Measurements from ENCODE around the gene MPEG1. TPM values are rescaled to one million over a fixed set of nuclear protein-coding genes. Genes with fewer than 3 reads are reported as not detected.

The MPEG1 gene, protein sequence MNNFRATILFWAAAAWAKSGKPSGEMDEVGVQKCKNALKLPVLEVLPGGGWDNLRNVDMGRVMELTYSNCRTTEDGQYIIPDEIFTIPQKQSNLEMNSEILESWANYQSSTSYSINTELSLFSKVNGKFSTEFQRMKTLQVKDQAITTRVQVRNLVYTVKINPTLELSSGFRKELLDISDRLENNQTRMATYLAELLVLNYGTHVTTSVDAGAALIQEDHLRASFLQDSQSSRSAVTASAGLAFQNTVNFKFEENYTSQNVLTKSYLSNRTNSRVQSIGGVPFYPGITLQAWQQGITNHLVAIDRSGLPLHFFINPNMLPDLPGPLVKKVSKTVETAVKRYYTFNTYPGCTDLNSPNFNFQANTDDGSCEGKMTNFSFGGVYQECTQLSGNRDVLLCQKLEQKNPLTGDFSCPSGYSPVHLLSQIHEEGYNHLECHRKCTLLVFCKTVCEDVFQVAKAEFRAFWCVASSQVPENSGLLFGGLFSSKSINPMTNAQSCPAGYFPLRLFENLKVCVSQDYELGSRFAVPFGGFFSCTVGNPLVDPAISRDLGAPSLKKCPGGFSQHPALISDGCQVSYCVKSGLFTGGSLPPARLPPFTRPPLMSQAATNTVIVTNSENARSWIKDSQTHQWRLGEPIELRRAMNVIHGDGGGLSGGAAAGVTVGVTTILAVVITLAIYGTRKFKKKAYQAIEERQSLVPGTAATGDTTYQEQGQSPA
- polyA plus RNA-seq (2013, experiment 1 of 2): not detected
- not detected for polyA plus RNA-seq (2013, experiment 2 of 2)

DNA sequence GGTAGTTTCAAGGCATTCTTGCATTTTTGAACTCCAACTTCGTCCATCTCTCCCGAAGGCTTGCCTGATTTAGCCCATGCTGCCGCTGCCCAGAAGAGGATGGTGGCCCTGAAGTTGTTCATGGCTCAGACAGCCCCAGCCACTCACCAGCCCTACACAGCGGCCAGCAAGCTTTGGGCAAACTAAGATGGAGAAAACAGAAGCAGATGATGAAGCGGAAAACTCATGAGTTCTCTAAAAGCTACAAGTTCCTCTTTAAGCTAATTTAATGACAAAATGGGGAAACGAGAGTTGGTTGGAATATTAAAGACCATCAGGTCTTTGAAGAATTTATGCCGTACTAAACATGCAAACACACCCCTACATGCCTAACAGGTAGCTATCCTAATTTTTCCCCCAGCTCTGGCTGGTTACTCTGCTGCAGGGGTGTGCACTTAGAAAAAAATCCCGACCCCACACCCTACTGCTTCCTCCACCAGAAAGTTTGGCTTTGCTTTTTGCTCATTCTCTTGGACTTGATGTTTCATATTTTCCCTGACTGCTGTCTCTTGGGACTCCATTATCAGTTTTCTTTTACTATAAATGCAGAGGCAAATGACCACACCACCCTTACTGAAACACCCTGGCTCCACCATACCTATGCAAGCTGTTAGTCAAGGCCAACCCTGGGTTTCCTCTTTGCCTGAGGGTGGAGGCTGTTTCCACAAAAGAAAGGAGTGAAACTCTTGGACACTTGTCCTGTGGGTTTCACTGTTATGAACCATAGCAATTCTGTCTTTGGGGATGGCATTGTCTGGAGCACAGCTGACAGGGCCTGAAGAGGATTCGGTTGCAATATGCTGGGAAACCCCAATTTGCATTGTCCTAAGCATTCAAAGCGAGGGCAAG lies at the start of gene MPEG1:
MPEG1 (minus strand) TSS at position 184 of the 888 bp plus-strand sequence; CDS start at position 122, 62 bp downstream.
- no peaks in the 10 kb centered on the region for H3K36me3 ChIP-seq (ENCODE audit: control insufficient read depth, insufficient read depth, low read length)
- no peak within 1 kb of the TSS for H2AK5ac ChIP-seq (ENCODE audit: low read length)
- no peak within 1 kb of the TSS for H4K5ac ChIP-seq (ENCODE audit: low read length)
- H4K8ac ChIP-seq (ENCODE audit: low read depth, low read length): no peak within 1 kb of the TSS
- no peak within 1 kb of the TSS for H3K4me3 ChIP-seq (ENCODE audit: low read length)
- H3K18ac ChIP-seq (ENCODE audit: low read length): no peak within 1 kb of the TSS
- no CpG with 5 or more reads among the region's 10 CpGs for WGBS (ENCODE audit: extremely low coverage, insufficient coverage, low lambda C conversion rate)
- no peak within 1 kb of the TSS for H3K9ac ChIP-seq (ENCODE audit: low read length)
- no peak within 1 kb of the TSS for H2BK5ac ChIP-seq (ENCODE audit: low read length)
- no peaks in the 10 kb centered on the region for H3K4me1 ChIP-seq (ENCODE audit: control insufficient read depth, low read depth, low read length)
- DNase-seq: no peak
- no peak within 1 kb of the TSS for H2BK15ac ChIP-seq (replicated peaks; ENCODE audit: low read depth)
- no peak within 1 kb of the TSS for H3K4me2 ChIP-seq (ENCODE audit: low read length)
- no peaks in the 10 kb centered on the region for H3K79me2 ChIP-seq (ENCODE audit: control insufficient read depth, insufficient read depth, low read length)
- H3K23ac ChIP-seq (ENCODE audit: low read length): no peak within 1 kb of the TSS
- no peaks in the 10 kb centered on the region for H3K79me1 ChIP-seq (ENCODE audit: low read length)
- no peak within 1 kb of the TSS for H3K4ac ChIP-seq (ENCODE audit: low read depth, low read length)
- H2BK120ac ChIP-seq (ENCODE audit: low read depth, low read length): no peak within 1 kb of the TSS
- H3K27ac ChIP-seq (ENCODE audit: low read depth, low read length): no peak within 1 kb of the TSS
- no peak within 1 kb of the TSS for H3K56ac ChIP-seq (ENCODE audit: low read length)
- no peaks in the 10 kb centered on the region for H3K27me3 ChIP-seq (ENCODE audit: insufficient read depth, low read length, poor library complexity)

DNA sequence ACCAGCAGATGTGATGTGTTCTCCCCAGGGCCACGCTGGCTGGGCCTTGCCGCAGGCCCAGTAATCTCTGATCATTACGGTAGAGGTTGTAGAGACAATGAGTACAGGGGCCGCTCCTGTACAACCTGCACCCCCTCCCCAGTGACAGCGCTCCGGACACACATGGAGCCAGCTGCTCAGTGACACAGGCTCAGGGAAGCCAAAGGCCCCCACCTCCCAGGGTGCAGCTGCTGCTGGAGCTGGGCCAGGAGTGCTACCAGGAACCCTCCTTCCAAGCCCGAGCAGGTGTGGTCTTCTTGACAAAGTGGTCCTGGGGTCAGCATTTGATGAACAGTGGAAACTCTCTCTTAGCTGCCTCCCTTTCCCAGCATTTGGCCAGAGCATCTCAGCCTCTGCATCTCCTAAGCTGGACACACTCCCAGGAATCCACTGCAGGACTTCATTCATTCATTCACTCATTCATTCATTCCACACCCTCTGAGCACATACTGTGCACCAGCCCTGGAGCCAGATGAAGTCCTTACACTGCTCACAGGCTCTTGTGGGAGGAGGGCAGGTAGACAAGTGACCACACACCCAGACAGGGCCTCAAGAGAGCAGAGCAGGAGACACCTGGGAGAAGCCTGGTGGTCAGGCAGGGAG lies 49.6 kb upstream of the MPEG1 start:
- no peak overlapping the region for H3K27ac ChIP-seq (ENCODE audit: low read depth, low read length)
- H4K8ac ChIP-seq (ENCODE audit: low read depth, low read length): no peak overlapping the region
- H2BK15ac ChIP-seq (replicated peaks; ENCODE audit: low read depth): no peak overlapping the region
- no peak overlapping the region for H2BK5ac ChIP-seq (ENCODE audit: low read length)
- H2BK120ac ChIP-seq (ENCODE audit: low read depth, low read length): no peak overlapping the region
- H3K9ac ChIP-seq (ENCODE audit: low read length): no peak overlapping the region
- H4K5ac ChIP-seq (ENCODE audit: low read length): no peak overlapping the region
- H3K79me2 ChIP-seq (ENCODE audit: control insufficient read depth, insufficient read depth, low read length): no peaks in the 10 kb centered on the region
- no peak overlapping the region for H3K4me2 ChIP-seq (ENCODE audit: low read length)
- no peaks in the 10 kb centered on the region for H3K79me1 ChIP-seq (ENCODE audit: low read length)
- no peak overlapping the region for H3K18ac ChIP-seq (ENCODE audit: low read length)
- H3K4ac ChIP-seq (ENCODE audit: low read depth, low read length): no peak overlapping the region
- no peaks in the 10 kb centered on the region for H3K4me1 ChIP-seq (ENCODE audit: control insufficient read depth, low read depth, low read length)
- no peaks in the 10 kb centered on the region for H3K36me3 ChIP-seq (ENCODE audit: control insufficient read depth, insufficient read depth, low read length)
- no peak overlapping the region for H2AK5ac ChIP-seq (ENCODE audit: low read length)
- H3K27me3 ChIP-seq (ENCODE audit: insufficient read depth, low read length, poor library complexity): no peaks in the 10 kb centered on the region
- H3K23ac ChIP-seq (ENCODE audit: low read length): no peak overlapping the region
- WGBS (ENCODE audit: extremely low coverage, insufficient coverage, low lambda C conversion rate): no CpG with 5 or more reads among the region's 7 CpGs
- DNase-seq: no peak
- H3K4me3 ChIP-seq (ENCODE audit: low read length): no peak overlapping the region
- H3K56ac ChIP-seq (ENCODE audit: low read length): no peak overlapping the region

DNA sequence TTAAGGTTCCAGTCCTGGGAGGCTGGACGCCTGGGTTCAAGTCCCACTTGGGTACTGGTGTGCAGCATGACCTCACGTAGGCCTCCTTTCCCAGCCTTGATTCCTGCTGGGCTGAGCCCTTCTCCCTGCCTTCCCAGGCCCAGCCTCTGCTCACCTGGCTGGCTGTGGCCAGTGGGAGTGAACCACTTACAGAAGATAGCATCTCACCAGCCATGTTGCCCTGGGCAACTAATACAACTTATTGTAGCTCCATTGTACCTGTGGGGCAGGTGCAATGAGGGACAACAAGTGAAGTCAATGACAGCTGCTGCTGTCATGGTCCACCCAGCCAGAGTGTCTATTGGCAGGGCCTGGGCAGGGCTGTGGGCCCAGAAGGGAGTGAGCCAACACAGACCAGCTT lies 48.4 kb upstream of the MPEG1 start:
- no peak overlapping the region for H3K18ac ChIP-seq (ENCODE audit: low read length)
- no peak overlapping the region for H3K56ac ChIP-seq (ENCODE audit: low read length)
- H3K4me3 ChIP-seq (ENCODE audit: low read length): no peak overlapping the region
- no peak overlapping the region for H2AK5ac ChIP-seq (ENCODE audit: low read length)
- H2BK5ac ChIP-seq (ENCODE audit: low read length): no peak overlapping the region
- no peaks in the 10 kb centered on the region for H3K79me1 ChIP-seq (ENCODE audit: low read length)
- peak; percentile 8 for DNase-seq
- H3K27me3 ChIP-seq (ENCODE audit: insufficient read depth, low read length, poor library complexity): no peaks in the 10 kb centered on the region
- no peak overlapping the region for H2BK15ac ChIP-seq (replicated peaks; ENCODE audit: low read depth)
- no peaks in the 10 kb centered on the region for H3K79me2 ChIP-seq (ENCODE audit: control insufficient read depth, insufficient read depth, low read length)
- no CpG with 5 or more reads among the region's 2 CpGs for WGBS (ENCODE audit: extremely low coverage, insufficient coverage, low lambda C conversion rate)
- no peaks in the 10 kb centered on the region for H3K36me3 ChIP-seq (ENCODE audit: control insufficient read depth, insufficient read depth, low read length)
- H2BK120ac ChIP-seq (ENCODE audit: low read depth, low read length): no peak overlapping the region
- no peak overlapping the region for H3K9ac ChIP-seq (ENCODE audit: low read length)
- no peaks in the 10 kb centered on the region for H3K4me1 ChIP-seq (ENCODE audit: control insufficient read depth, low read depth, low read length)
- H4K8ac ChIP-seq (ENCODE audit: low read depth, low read length): no peak overlapping the region
- no peak overlapping the region for H3K4ac ChIP-seq (ENCODE audit: low read depth, low read length)
- H3K4me2 ChIP-seq (ENCODE audit: low read length): no peak overlapping the region
- H3K23ac ChIP-seq (ENCODE audit: low read length): no peak overlapping the region
- no peak overlapping the region for H4K5ac ChIP-seq (ENCODE audit: low read length)
- H3K27ac ChIP-seq (ENCODE audit: low read depth, low read length): no peak overlapping the region

DNA sequence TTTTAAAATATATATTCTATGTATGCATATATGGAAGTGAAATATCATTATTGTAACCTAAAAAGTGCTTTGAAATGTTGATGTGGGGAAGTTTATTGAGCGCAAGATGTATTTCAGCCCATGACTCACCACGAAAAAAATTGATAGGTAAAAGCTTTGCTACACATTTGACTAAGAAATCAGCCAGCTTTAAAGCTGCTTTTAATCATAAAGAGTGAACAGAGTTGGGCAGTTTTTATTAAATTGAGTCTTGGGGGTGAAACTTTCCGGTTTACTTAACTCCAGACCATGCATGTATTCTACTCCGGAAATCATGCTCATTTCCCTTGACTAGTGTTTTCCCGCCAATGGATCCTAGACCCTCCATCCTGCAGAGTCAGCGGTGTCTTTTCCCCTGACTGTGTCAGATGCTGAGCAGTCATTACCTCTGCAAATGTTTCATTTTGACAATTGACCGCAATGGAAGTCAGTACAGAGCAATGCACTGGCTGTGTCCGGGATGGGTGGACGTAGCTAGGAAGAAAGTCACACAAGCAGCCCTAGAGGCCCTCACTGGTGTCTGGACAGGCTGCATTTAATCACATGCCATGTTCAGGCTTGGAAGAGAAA lies 47.2 kb upstream of the MPEG1 start:
- no peaks in the 10 kb centered on the region for H3K79me1 ChIP-seq (ENCODE audit: low read length)
- H3K9ac ChIP-seq (ENCODE audit: low read length): no peak overlapping the region
- H4K8ac ChIP-seq (ENCODE audit: low read depth, low read length): no peak overlapping the region
- no peak overlapping the region for H3K4ac ChIP-seq (ENCODE audit: low read depth, low read length)
- no peak overlapping the region for H4K5ac ChIP-seq (ENCODE audit: low read length)
- no peaks in the 10 kb centered on the region for H3K36me3 ChIP-seq (ENCODE audit: control insufficient read depth, insufficient read depth, low read length)
- H2BK15ac ChIP-seq (replicated peaks; ENCODE audit: low read depth): no peak overlapping the region
- H3K4me3 ChIP-seq (ENCODE audit: low read length): no peak overlapping the region
- H3K27me3 ChIP-seq (ENCODE audit: insufficient read depth, low read length, poor library complexity): no peaks in the 10 kb centered on the region
- H3K56ac ChIP-seq (ENCODE audit: low read length): no peak overlapping the region
- H2BK120ac ChIP-seq (ENCODE audit: low read depth, low read length): no peak overlapping the region
- no peak for DNase-seq
- H3K4me1 ChIP-seq (ENCODE audit: control insufficient read depth, low read depth, low read length): no peaks in the 10 kb centered on the region
- no CpG with 5 or more reads among the region's 9 CpGs for WGBS (ENCODE audit: extremely low coverage, insufficient coverage, low lambda C conversion rate)
- H2AK5ac ChIP-seq (ENCODE audit: low read length): no peak overlapping the region
- H3K18ac ChIP-seq (ENCODE audit: low read length): no peak overlapping the region
- H3K79me2 ChIP-seq (ENCODE audit: control insufficient read depth, insufficient read depth, low read length): no peaks in the 10 kb centered on the region
- no peak overlapping the region for H3K27ac ChIP-seq (ENCODE audit: low read depth, low read length)
- no peak overlapping the region for H3K4me2 ChIP-seq (ENCODE audit: low read length)
- no peak overlapping the region for H2BK5ac ChIP-seq (ENCODE audit: low read length)
- H3K23ac ChIP-seq (ENCODE audit: low read length): no peak overlapping the region

DNA sequence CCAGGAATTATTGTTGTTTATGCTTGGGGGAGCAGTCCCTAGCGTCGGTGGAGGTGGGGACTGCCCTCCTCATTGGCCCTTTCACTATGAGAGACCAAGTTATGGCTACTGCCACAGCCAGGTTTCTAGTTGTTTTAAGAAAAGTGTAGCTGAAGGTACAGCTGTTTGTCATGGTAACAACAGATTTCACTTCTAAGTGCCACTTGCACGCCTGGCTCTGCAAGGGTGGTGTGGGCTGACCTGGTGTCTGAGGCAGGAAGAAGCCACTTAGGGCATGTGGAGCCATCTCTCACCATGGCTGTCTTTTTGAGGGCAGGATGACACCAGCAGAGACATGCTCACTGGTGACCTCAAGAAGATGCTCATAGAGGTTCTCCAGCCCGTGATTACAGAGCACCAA lies 46.3 kb upstream of the MPEG1 start:
- no peak overlapping the region for H2AK5ac ChIP-seq (ENCODE audit: low read length)
- H4K8ac ChIP-seq (ENCODE audit: low read depth, low read length): no peak overlapping the region
- H3K36me3 ChIP-seq (ENCODE audit: control insufficient read depth, insufficient read depth, low read length): no peaks in the 10 kb centered on the region
- WGBS (ENCODE audit: extremely low coverage, insufficient coverage, low lambda C conversion rate): no CpG with 5 or more reads among the region's 4 CpGs
- H2BK5ac ChIP-seq (ENCODE audit: low read length): no peak overlapping the region
- no peak overlapping the region for H2BK15ac ChIP-seq (replicated peaks; ENCODE audit: low read depth)
- no peak overlapping the region for H3K9ac ChIP-seq (ENCODE audit: low read length)
- H3K79me2 ChIP-seq (ENCODE audit: control insufficient read depth, insufficient read depth, low read length): no peaks in the 10 kb centered on the region
- no peak for DNase-seq
- H3K79me1 ChIP-seq (ENCODE audit: low read length): no peaks in the 10 kb centered on the region
- no peak overlapping the region for H3K23ac ChIP-seq (ENCODE audit: low read length)
- H3K4ac ChIP-seq (ENCODE audit: low read depth, low read length): no peak overlapping the region
- no peak overlapping the region for H3K4me3 ChIP-seq (ENCODE audit: low read length)
- H3K4me1 ChIP-seq (ENCODE audit: control insufficient read depth, low read depth, low read length): no peaks in the 10 kb centered on the region
- H3K4me2 ChIP-seq (ENCODE audit: low read length): no peak overlapping the region
- H3K27me3 ChIP-seq (ENCODE audit: insufficient read depth, low read length, poor library complexity): no peaks in the 10 kb centered on the region
- no peak overlapping the region for H3K56ac ChIP-seq (ENCODE audit: low read length)
- H3K27ac ChIP-seq (ENCODE audit: low read depth, low read length): no peak overlapping the region
- no peak overlapping the region for H4K5ac ChIP-seq (ENCODE audit: low read length)
- no peak overlapping the region for H3K18ac ChIP-seq (ENCODE audit: low read length)
- H2BK120ac ChIP-seq (ENCODE audit: low read depth, low read length): no peak overlapping the region
